Measurements from ENCODE around the gene MAEL.

DNA sequence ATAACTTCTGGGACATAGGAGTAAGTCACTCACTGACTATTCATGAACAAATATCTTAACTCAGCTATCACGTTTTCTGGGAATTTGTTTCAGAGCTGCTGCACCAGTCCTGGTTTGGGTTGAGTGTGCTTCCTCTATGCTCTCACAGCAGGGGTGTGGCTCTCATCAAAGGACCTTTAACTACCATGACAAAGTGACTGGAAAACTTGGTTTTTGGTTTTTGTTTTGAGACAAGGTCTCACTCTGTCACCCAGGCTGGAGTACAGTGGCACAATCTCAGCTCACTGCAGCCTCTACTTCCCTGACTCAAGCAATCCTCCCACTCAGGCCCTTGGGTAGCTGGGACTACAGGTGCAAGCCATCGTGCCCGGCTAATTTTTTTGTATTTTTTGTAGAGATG lies 17.8 kb upstream of the MAEL start:
- TF ChIP-seq, protein P1, sequence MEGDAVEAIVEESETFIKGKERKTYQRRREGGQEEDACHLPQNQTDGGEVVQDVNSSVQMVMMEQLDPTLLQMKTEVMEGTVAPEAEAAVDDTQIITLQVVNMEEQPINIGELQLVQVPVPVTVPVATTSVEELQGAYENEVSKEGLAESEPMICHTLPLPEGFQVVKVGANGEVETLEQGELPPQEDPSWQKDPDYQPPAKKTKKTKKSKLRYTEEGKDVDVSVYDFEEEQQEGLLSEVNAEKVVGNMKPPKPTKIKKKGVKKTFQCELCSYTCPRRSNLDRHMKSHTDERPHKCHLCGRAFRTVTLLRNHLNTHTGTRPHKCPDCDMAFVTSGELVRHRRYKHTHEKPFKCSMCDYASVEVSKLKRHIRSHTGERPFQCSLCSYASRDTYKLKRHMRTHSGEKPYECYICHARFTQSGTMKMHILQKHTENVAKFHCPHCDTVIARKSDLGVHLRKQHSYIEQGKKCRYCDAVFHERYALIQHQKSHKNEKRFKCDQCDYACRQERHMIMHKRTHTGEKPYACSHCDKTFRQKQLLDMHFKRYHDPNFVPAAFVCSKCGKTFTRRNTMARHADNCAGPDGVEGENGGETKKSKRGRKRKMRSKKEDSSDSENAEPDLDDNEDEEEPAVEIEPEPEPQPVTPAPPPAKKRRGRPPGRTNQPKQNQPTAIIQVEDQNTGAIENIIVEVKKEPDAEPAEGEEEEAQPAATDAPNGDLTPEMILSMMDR (IDR thresholded peaks at IDR 0.05 in 4 of 5, conservative IDR thresholded peaks at IDR 0.05 in 1 of 5) = no peak
- no peak for TF ChIP-seq POLR2A (IDR thresholded peaks at IDR 0.05)

Measured in gastrocnemius medialis (tissue), 4 donors.